Natural killer cell (primary cell): Measurements from ENCODE around the gene PRRC2B. TPM values are rescaled to one million over a fixed set of nuclear protein-coding genes. Genes with fewer than 3 reads are reported as not detected.

Experiments used
- ATAC-seq, 3 donors: fragments of 150-1000 bp in 2 of 3; fragments of 200-7000 bp in 1 of 3; cut with Tn5 transposase; 1 replicate in 1 of 3; 2 replicates in 2 of 3; pipeline ENCODE4 v1.10.0; 2021; ENCODE audit warnings: mild to moderate bottlenecking in 2 of 3, moderate library complexity in 2 of 3
- DNase-seq, 2 donors: peaks; one replicate each; pipeline versions ENCODE4 v3.0.0 to v3.0.0-alpha.2; 2013 to 2021; ENCODE audit warnings: mixed read lengths in 1 of 2
- H3K27ac ChIP-seq: one replicate; pipeline ENCODE4 v1.5.1; 2013; ENCODE audit warnings: mild to moderate bottlenecking, low read length
- H3K27me3 ChIP-seq: one replicate; pipeline ENCODE4 v1.6.1; 2013; ENCODE audit warnings: low read length; ENCODE audit not compliant: control insufficient read depth, insufficient read depth
- H3K36me3 ChIP-seq: one replicate; pipeline ENCODE4 v1.6.1; 2013; ENCODE audit warnings: low read length; ENCODE audit not compliant: control insufficient read depth, insufficient read depth
- H3K4me1 ChIP-seq: one replicate; pipeline ENCODE4 v1.6.1; 2013; ENCODE audit warnings: low read length; ENCODE audit not compliant: control insufficient read depth, insufficient read depth
- H3K4me3 ChIP-seq: one replicate; pipeline ENCODE4 v1.5.1; 2013; ENCODE audit warnings: low read length
- H3K9me3 ChIP-seq: one replicate; pipeline ENCODE4 v1.6.1; 2013; ENCODE audit warnings: low read length; ENCODE audit not compliant: control insufficient read depth, insufficient read depth
- H3K27ac Mint-ChIP-seq, 2 donors: one replicate each; pipeline ENCODE4 v1.8.0; 2022; ENCODE audit warnings: mild to moderate bottlenecking in 2 of 2, mixed read lengths in 2 of 2, moderate library complexity in 1 of 2
- H3K27me3 Mint-ChIP-seq, 2 donors: one replicate each; pipeline ENCODE4 v1.8.0; 2022; ENCODE audit warnings: low read depth in 2 of 2, mixed read lengths in 2 of 2
- H3K36me3 Mint-ChIP-seq: one replicate; pipeline ENCODE4 v1.8.0; 2022; ENCODE audit warnings: mixed read lengths
- H3K4me1 Mint-ChIP-seq, 2 donors: one replicate each; pipeline ENCODE4 v1.8.0; 2022; ENCODE audit warnings: mixed read lengths in 2 of 2
- H3K4me3 Mint-ChIP-seq: one replicate; pipeline ENCODE4 v1.8.0; 2022; ENCODE audit warnings: mild to moderate bottlenecking, moderate library complexity, mixed read lengths
- H3K9me3 Mint-ChIP-seq, 2 donors: one replicate each; pipeline ENCODE4 v1.8.0; 2022; ENCODE audit warnings: mixed read lengths in 2 of 2
- CTCF ChIP-seq: fragments of 200-600 bp; IDR thresholded peaks from one replicate; pipeline ENCODE4 v1.8.0; 2022; ENCODE audit warnings: antibody characterized with exemption
- WGBS: methylation state at CpG from one replicate; pipeline ENCODE4 v1.1.7; 2013; ENCODE audit warnings: missing lambda C conversion rate; ENCODE audit not compliant: insufficient coverage; 5-methylcytosine and 5-hydroxymethylcytosine counted together
- intact Hi-C: fragments of 100-400 bp; cut with micrococcal nuclease; formaldehyde crosslinking; loops from one replicate; pipeline ENCODE4 v1.14.2; 2022
- total RNA-seq, 4 donors: library from RNA; stranded (reverse); fragments of 120-200 nt in 1 of 4; gene quantifications; one replicate each; pipeline versions ENCODE4 v1.2.3 to v1.2.4, GENCODE V29; 2013 to 2022

PRRC2B gene
- total RNA-seq, 3 donors from 2014 or later (not counting 1 experiment from before 2014, with no cell fraction given): 249 to 275 (median 274) TPM

GRCh38 chr9:131429121-131430012 lies 35.5 kb downstream of the PRRC2B start:
- H3K4me1 Mint-ChIP-seq: peaks cover 42 to 44% of the 10 kb centered on the region in 2 donors
- ATAC-seq: peak in 1 of 3 donors; percentile 45
- intact Hi-C loops: no loop called here

GRCh38 chr9:131432050-131432449 lies 38.2 kb downstream of the PRRC2B start:
- Mint-ChIP-seq H3K36me3 (no peaks in the 10 kb centered on the region), H3K4me1 (peaks cover 24 to 26% of the 10 kb centered on the region in 2 donors), H3K9me3 (no peaks in the 10 kb centered on the region), H3K27ac (no peak overlapping the region), H3K27me3 (no peaks in the 10 kb centered on the region), H3K4me3 (no peak overlapping the region)
- no peak for ATAC-seq
- Histone ChIP-seq H3K4me1 (peaks cover 22% of the 10 kb centered on the region), H3K9me3 (no peaks in the 10 kb centered on the region), H3K36me3 (peaks cover 51% of the 10 kb centered on the region), H3K4me3 (no peak overlapping the region), H3K27ac (no peak overlapping the region), H3K27me3 (no peaks in the 10 kb centered on the region)
- intact Hi-C loops: no loop called here
- no peak for TF ChIP-seq CTCF
- WGBS: 99% methylated on average over 4 of the region's 4 CpGs
- no peak for DNase-seq

More at GRCh38 chr9:131429121-131430012, 35.5 kb downstream of the PRRC2B start:
- no peak overlapping the region for H3K4me3 ChIP-seq
- DNase-seq: peak in 1 of 2 donors; percentile 28
- H3K27ac ChIP-seq: no peak overlapping the region
- WGBS: 76% methylated on average over 10 of the region's 10 CpGs
- H3K36me3 ChIP-seq: peaks cover 29% of the 10 kb centered on the region
- no peaks in the 10 kb centered on the region for H3K27me3 ChIP-seq
- Mint-ChIP-seq H3K9me3 (no peaks in the 10 kb centered on the region), H3K27me3 (no peaks in the 10 kb centered on the region), H3K36me3 (no peaks in the 10 kb centered on the region), H3K27ac (peak overlapping the region; percentile 68 to 78), H3K4me3 (peak overlapping the region; percentile 17)
- no peaks in the 10 kb centered on the region for H3K9me3 ChIP-seq
- H3K4me1 ChIP-seq: peaks cover 37% of the 10 kb centered on the region
- no peak for TF ChIP-seq CTCF

GRCh38 chr9:131432597-131433301 lies 38.9 kb downstream of the PRRC2B start:
- DNase-seq (no peak), ATAC-seq (no peak)
- Histone ChIP-seq H3K4me1 (peaks cover 22% of the 10 kb centered on the region), H3K27me3 (no peaks in the 10 kb centered on the region), H3K9me3 (no peaks in the 10 kb centered on the region), H3K27ac (no peak overlapping the region), H3K4me3 (no peak overlapping the region), H3K36me3 (peaks cover 58% of the 10 kb centered on the region)
- Mint-ChIP-seq H3K27me3 (no peaks in the 10 kb centered on the region), H3K4me3 (no peak overlapping the region), H3K4me1 (peaks cover 18 to 22% of the 10 kb centered on the region in 2 donors), H3K9me3 (no peaks in the 10 kb centered on the region), H3K36me3 (no peaks in the 10 kb centered on the region), H3K27ac (no peak overlapping the region)
- WGBS: 95% methylated on average over 15 of the region's 15 CpGs
- intact Hi-C loops: no loop called here
- no peak for TF ChIP-seq CTCF
